GM20000 (cell line): ENCODE measurements around the gene SHANK1.
"Not testable (repeated sequence)": the region's sequence is repeated elsewhere in the genome, so short reads cannot be mapped to it uniquely, and the experiment has no call there.

Experiments
- DNase-seq: peaks from one replicate; pipeline ENCODE4 v3.0.0; 2012; ENCODE audit warnings: low spot score
- TF ChIP-seq, protein P1 (sequence below): IDR thresholded peaks from 2 replicates; pipeline ENCODE4 v1.5.1; 2012; ENCODE audit warnings: mild to moderate bottlenecking, control low read depth; ENCODE audit errors: extremely low read depth, missing control alignments

SHANK1 gene

DNA sequence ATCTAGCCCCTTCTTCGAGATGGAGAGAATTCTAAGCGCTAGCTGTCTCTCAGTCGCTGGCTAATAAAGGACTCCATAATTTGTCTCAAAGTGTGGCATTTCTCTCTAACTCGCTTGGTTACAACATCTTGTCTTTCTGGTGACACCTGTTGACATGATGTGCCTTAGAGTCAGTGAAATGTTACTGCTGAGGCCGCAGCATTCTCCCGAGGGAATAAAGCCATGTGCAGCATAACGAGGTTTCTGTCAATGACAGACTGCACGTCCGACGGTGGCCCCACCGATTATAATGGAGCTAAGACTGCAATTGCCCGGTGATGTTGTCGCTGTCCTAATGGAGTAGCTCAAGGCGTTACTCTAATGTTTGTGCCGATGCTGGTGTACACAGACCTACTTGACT is 30.4 kb upstream of the SHANK1 start:
- TF ChIP-seq, protein P1, sequence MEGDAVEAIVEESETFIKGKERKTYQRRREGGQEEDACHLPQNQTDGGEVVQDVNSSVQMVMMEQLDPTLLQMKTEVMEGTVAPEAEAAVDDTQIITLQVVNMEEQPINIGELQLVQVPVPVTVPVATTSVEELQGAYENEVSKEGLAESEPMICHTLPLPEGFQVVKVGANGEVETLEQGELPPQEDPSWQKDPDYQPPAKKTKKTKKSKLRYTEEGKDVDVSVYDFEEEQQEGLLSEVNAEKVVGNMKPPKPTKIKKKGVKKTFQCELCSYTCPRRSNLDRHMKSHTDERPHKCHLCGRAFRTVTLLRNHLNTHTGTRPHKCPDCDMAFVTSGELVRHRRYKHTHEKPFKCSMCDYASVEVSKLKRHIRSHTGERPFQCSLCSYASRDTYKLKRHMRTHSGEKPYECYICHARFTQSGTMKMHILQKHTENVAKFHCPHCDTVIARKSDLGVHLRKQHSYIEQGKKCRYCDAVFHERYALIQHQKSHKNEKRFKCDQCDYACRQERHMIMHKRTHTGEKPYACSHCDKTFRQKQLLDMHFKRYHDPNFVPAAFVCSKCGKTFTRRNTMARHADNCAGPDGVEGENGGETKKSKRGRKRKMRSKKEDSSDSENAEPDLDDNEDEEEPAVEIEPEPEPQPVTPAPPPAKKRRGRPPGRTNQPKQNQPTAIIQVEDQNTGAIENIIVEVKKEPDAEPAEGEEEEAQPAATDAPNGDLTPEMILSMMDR: no peak
- no peak for DNase-seq

DNA sequence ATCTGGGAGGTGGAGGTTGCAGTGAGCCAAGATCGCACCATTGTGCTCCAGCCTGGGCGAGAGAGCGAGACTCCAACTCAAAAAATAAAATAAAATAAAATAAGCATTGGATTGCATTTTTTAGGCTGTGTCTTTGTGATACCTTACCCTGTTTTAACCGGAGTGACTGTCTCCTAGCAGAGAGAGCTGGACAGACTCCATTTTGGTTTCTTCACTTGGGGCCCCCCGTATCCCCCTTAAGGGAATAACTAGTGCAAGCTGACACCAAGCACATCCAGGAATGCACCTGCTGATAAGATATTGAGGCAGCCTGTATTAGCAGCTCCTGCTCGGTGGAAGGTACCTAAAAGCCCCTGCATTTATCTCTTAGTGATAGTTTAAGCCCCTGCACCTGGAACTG is 29.9 kb upstream of the SHANK1 start:
- TF ChIP-seq, protein P1: no peak
- no peak for DNase-seq

DNA sequence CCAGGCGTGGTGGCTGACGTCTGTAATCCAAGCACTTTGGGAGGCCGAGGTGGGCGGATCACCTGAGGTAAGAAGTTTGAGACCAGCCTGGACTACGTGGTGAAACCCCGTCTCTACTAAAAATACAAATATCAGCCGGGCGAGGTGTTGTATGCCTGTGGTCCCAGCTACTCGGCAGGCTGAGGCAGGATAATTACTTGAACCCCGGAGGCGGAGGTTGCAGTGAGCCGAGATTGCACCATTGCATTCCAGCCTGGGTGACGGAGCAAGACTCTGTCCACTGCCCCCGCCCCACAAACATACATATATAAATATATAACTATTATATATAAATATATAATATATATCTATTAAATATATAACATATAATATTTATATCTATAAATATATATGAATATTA is 27.5 kb upstream of the SHANK1 start:
- not testable (repeated sequence) for DNase-seq

DNA sequence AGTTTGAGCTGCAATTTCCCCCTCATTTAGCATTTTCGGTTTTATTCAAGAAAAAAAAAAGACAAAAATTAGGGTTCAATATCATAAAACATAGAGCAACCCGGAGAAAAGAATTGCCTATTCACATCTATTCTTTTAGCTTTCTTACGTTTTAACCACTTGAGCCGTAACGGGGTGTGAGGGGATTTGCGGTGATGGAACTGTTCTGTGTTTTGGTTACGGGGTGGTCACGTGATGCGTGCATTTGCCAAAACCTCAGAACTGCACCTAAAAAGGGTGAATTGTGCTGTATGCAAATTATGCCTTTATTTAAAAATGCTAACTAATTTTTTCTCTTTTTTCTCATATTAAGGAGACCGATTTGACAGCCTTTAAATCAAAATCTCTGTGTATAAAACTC is 25.6 kb upstream of the SHANK1 start:
- TF ChIP-seq, protein P1: no peak
- no peak for DNase-seq

DNA sequence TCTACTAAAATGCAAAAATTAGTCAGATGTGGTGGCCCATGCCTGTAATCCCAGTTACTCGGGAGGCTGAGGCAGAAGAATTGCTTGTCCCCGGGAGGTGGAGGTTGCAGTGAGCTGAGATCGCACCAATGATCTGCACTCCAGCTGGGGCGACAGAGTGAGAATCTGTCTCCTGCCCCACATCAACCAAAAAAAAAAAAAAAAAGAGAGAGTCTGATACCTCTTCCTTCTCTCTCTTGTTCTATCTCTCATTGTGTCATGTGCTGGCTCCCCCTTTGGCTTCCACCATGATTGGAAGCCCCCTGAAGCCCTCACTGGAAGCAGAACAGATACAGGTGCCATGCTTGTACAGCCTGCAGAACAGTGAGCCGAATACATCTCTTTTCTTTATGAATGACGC is 23.9 kb upstream of the SHANK1 start:
- DNase-seq: no peak
- TF ChIP-seq, protein P1: no peak

DNA sequence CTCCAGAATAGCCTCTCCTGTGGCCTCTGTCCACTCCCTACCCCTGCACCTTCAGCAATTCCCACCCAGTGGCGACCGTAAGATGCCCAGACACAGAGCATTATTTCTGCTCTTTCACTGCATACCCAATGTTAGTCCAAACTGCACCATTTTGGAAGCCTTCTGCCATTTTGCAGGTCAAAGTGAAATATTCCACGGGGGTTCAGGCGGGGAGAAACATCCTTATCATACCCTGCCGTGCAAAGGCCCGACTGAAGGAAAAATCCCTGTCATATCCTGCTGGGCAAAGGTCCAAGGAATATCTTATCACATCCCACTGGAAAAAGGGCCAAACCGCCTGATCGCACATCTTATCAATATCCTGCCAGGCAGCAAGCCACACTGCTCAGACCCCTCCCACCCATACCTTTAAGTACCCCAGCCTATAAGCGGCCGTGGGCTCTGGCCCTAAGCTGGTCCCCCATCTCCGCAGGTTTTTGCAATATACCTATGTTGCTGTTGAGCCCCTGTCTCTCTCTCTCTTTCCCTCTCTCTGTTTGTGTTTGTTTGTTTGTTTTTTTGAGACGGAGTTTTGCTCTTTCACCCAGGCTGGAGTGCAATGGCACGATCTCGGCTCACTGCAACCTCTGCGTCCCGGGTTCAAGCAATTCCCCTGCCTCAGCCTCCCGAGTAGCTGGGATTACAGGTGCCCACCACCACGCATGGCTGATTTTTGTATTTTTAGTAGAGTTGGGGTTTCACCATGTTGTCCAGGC is 21.8 kb upstream of the SHANK1 start:
- DNase-seq: no peak
- TF ChIP-seq, protein P1: no peak

DNA sequence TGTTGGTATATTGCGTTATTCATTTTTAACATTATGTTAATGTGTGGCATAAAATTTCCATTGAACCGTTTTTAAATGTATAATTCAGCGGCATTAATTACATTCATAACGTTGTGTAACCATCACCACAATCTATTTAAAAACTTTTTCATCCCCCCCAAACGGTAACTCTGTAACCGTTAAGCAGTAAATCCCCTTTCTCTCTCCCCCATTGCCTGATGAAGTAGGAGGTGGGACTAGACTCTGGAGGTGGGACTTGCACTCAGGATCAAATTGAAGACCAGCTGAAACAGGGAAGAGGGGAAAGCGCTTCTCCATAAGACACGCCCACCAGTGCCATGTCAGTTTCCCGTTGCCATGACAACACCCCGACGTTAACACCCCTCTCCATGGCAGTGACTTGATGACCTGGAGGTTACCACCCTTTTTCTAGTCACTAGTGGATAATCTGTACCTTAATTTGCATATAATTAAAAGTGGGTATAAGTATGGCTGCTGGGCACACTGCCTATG is 20.4 kb upstream of the SHANK1 start:
- DNase-seq: no peak
- TF ChIP-seq, protein P1: no peak
